Panc1 (cell line): ENCODE measurements around the gene SDR9C7. TPM values are rescaled to one million over a fixed set of nuclear protein-coding genes. Genes with fewer than 3 reads are reported as not detected.
"Not testable (repeated sequence)": the region's sequence is repeated elsewhere in the genome, so short reads cannot be mapped to it uniquely, and the experiment has no call there.

Experiments
- ATAC-seq: fragments of 200-7000 bp; cut with Tn5 transposase; 2 replicates; pipeline ENCODE4 v1.9.1; 2020; ENCODE audit warnings: mild to moderate bottlenecking, moderate library complexity
- BruUV-seq: library from RNA; stranded (reverse); fragments of 400-500 nt; replicated peaks from 2 replicates; lab custom pipeline; 2021; lab: Mats Ljungman, UMichigan
- CTCF ChIA-PET: fragments of 300-600 bp; sonication (Branson Sonifier 250); formaldehyde crosslinking; loops from one replicate; lab custom pipeline; 2022; ENCODE audit warnings: antibody characterized with exemption; lab: Charles Lee
- POLR2A ChIA-PET: fragments of 300-600 bp; sonication (Branson Sonifier 250); formaldehyde crosslinking; loops from one replicate; lab custom pipeline; 2022; ENCODE audit warnings: antibody characterized with exemption; lab: Charles Lee
- DNase-seq: peaks from one replicate; pipeline ENCODE4 v3.0.0-alpha.2; 2010; ENCODE audit warnings: low read depth, low spot score
- H3K27ac ChIP-seq: 2 replicates; pipeline ENCODE4 v1.5.1; 2011; ENCODE audit warnings: mild to moderate bottlenecking, low read length, inconsistent platforms
- H3K27me3 ChIP-seq: fragments of 200-500 bp; sonication (Bioruptor generic); 2 replicates; pipeline ENCODE4 v1.6.0; 2014; ENCODE audit warnings: low read length, inconsistent platforms; ENCODE audit not compliant: control insufficient read depth, insufficient read depth
- H3K36me3 ChIP-seq: fragments of 200-500 bp; sonication (Bioruptor generic); 2 replicates; pipeline ENCODE4 v1.5.1; 2014; ENCODE audit warnings: inconsistent platforms, mild to moderate bottlenecking, low read length, moderate library complexity; ENCODE audit not compliant: control insufficient read depth, insufficient read depth
- H3K4me1 ChIP-seq: 2 replicates; pipeline ENCODE4 v1.5.1; 2011; ENCODE audit warnings: inconsistent platforms, mild to moderate bottlenecking, low read length, moderate library complexity; ENCODE audit not compliant: control insufficient read depth, insufficient read depth
- H3K4me3 ChIP-seq, 2 experiments: 2 replicates each; pipeline ENCODE4 v1.5.1; 2011 to 2012; ENCODE audit warnings: low read depth in 2 of 2, low read length in 2 of 2, mild to moderate bottlenecking in 2 of 2, inconsistent platforms in 1 of 2, moderate library complexity in 1 of 2
- H3K9me3 ChIP-seq: fragments of 200-500 bp; sonication (Bioruptor generic); 2 replicates; pipeline ENCODE4 v1.5.1; 2014; ENCODE audit warnings: low read depth, mild to moderate bottlenecking, inconsistent platforms, low read length, moderate library complexity; ENCODE audit not compliant: control insufficient read depth, insufficient read depth
- CTCF ChIP-seq: fragments of 450-650 bp; IDR thresholded peaks from 2 replicates; pipeline ENCODE4 v1.5.1; 2017; ENCODE audit warnings: mild to moderate bottlenecking
- POLR2AphosphoS5 ChIP-seq: IDR thresholded peaks from 2 replicates; pipeline ENCODE4 v1.6.1; 2012; ENCODE audit warnings: mild to moderate bottlenecking, low read depth, low read length, moderate library complexity
- REST ChIP-seq, 2 experiments: IDR thresholded peaks; 2 replicates each; pipeline ENCODE4 v1.6.1; 2011 to 2012; ENCODE audit warnings: low read depth in 2 of 2, control low read depth in 1 of 2, low read length in 1 of 2, mild to moderate bottlenecking in 1 of 2, moderate library complexity in 1 of 2; ENCODE audit not compliant: insufficient read depth in 1 of 2
- SIN3A ChIP-seq: IDR thresholded peaks from 2 replicates; pipeline ENCODE4 v1.6.1; 2012; ENCODE audit warnings: low read depth, mild to moderate bottlenecking, low read length, moderate library complexity, borderline replicate concordance; ENCODE audit not compliant: insufficient read depth
- TCF7L2 ChIP-seq: IDR thresholded peaks from 2 replicates; pipeline ENCODE4 v1.6.1; 2011; ENCODE audit warnings: mild to moderate bottlenecking, low read depth, low read length, inconsistent platforms
- in situ Hi-C: cut with HindIII; loops from 2 replicates; pipeline ENCODE4 v1.10.0; 2016; ENCODE audit warnings: low sequenced_read_pairs, low pct_unique_long_range_greater_than_20kb
- intact Hi-C: fragments of 100-400 bp; cut with micrococcal nuclease; formaldehyde crosslinking; loops from one replicate; pipeline ENCODE4 v1.10.0; 2022; ENCODE audit not compliant: unreplicated experiment
- total RNA-seq: library from RNA; stranded (reverse); gene quantifications from one replicate; pipeline ENCODE4 v1.2.1, GENCODE V29; 2021; ENCODE audit not compliant: unreplicated experiment

Gene SDR9C7
- total RNA-seq, 1 experiment from 2014 or later, result not detected

DNA sequence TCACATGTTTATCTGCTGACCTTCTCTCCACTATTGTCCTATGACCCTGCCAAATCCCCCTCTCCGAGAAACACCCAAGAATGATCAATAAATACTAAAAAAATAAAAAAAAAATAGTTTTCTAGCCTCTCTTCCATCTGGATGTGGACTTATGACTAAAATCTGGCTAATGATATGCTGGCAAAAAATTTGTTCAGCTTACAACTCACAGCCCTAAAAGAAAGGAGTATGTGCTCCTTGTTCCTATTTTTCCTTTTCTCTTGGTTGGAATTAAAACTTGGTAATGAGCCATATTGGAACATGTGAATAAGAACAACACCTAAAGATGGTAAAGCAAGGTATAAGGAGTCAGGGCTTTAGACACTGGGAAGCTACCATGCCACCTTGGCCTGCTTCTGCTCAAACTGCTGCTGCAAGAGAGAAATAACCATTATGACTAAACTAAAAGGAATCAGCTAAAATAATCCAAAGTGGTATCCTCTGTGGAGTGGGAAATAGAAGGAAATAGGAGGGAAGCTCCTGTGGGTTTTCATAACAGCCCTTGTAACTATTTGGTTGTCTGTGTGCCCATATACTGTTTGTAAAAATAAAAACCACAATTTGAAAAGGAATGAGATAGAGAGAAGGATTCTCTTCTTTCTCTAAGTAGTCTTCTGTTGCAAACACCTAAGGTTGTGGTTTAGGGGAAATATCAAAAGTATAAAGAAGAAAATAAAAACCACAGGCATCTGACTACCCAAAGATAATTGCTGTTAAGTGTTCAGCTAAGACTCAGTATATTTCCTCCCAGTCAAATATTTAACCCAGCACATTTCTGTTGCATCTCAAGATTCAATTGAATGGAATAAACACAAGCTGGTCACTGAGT lies 53.8 kb downstream of the SDR9C7 start:
- Histone ChIP-seq H3K9me3 (no peaks in the 10 kb centered on the region), H3K4me1 (no peaks in the 10 kb centered on the region), H3K27ac (no peak overlapping the region), H3K36me3 (no peaks in the 10 kb centered on the region), H3K4me3 (no peak overlapping the region), H3K27me3 (peaks cover 11% of the 10 kb centered on the region)
- DNase-seq (no peak), ATAC-seq (no peak)
- no peak for TF ChIP-seq REST (IDR thresholded peaks at IDR 0.05; ENCODE audit: insufficient read depth in 1 of 2, low read depth in 2 of 2, low read length in 1 of 2)
- no peak for TF ChIP-seq SIN3A
- no peak for TF ChIP-seq CTCF
- TF ChIP-seq TCF7L2, result no peak
- TF ChIP-seq POLR2AphosphoS5, result no peak
- intact Hi-C loops (no loop called here), in situ Hi-C loops (no loop called here)
- no TSS peak for BruUV-seq
- ChIA-PET CTCF (no interaction called here), POLR2A (interaction anchor here (0.6 kb wide), 1 partner anchor 196 kb away, joined by 8 read pairs; no protein-coding TSS in a partner anchor)

DNA sequence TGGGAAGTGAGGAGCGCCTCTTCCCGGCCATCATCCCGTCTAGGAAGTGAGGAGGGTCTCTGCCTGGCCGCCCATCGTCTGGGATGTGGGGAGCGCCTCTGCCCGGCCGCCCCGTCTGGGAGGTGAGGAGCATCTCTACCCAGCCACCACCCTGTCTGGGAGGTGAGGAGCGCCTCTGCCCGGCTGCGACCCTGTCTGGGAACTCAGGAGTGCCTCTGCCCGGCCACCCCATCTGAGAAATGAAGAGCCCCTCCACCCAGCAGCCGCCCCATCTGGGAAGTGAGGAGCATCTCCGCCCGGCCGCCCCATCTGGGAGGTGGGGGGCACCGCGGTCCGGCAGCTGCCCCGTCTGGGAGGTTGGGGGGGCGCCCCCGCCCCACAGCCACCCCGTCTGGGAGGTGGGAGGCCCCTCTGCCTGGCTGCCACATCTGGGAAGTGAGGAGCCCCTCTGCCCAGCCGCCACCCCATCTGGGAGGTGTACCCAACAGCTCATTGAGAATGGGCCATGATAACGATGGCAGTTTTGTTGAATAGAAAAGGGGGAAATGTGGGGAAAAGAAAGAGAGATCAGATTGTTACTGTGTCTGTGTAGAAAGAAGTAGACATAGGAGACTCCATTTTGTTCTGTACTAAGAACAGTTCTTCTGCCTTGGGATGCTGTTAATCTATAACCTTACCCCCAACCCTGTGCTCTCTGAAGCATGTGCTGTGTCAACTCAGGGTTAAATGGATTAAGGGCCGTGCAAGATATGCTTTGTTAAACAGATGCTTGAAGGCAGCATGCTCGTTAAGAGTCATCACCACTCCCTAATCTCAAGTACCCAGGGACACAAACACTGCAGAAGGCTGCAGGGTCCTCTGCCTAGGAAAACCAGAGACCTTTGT lies 54.7 kb downstream of the SDR9C7 start:
- H3K4me1 ChIP-seq, POLR2A ChIA-PET, H3K4me3 ChIP-seq, ATAC-seq, CTCF ChIA-PET, H3K9me3 ChIP-seq, H3K27ac ChIP-seq, intact Hi-C loops, DNase-seq, BruUV-seq, in situ Hi-C loops, H3K36me3 ChIP-seq: not testable (repeated sequence)
- peaks cover 11% of the 10 kb centered on the region for H3K27me3 ChIP-seq
